Psoas muscle (tissue), 8 donors: ENCODE results near the gene HYAL3. TPM values are rescaled to one million over a fixed set of nuclear protein-coding genes. Genes with fewer than 3 reads are reported as not detected.
A peak's percentile ranks its signal among the peaks of the same experiment; 100 is the strongest.

Source experiments
- ATAC-seq, 4 donors: fragments of 200-7000 bp; cut with Tn5 transposase; one replicate each; pipeline ENCODE4 v1.9.1; 2020; ENCODE audit warnings: moderate library complexity in 3 of 4, mild to moderate bottlenecking in 2 of 4
- DNase-seq, 2 donors: peaks; one replicate each; pipeline ENCODE4 v3.0.0-alpha.2; 2020
- H3K27ac ChIP-seq: fragments of 200-600 bp; one replicate; pipeline ENCODE4 v1.8.0; 2022
- H3K27me3 ChIP-seq, 3 donors: fragments of 200-600 bp in 1 of 3; one replicate each; pipeline versions ENCODE4 v1.6.1 to v1.8.0; 2013 to 2022; ENCODE audit warnings: low read length in 2 of 3, mild to moderate bottlenecking in 2 of 3, moderate library complexity in 1 of 3; ENCODE audit not compliant: insufficient read depth in 3 of 3
- H3K36me3 ChIP-seq, 2 donors: fragments of 200-600 bp in 1 of 2; one replicate each; pipeline versions ENCODE4 v1.6.1 to v1.8.0; 2013 to 2022; ENCODE audit warnings: low read depth in 1 of 2, mild to moderate bottlenecking in 1 of 2, moderate library complexity in 1 of 2; ENCODE audit not compliant: insufficient read depth in 1 of 2
- H3K4me1 ChIP-seq: fragments of 200-600 bp; one replicate; pipeline ENCODE4 v1.8.0; 2022
- H3K4me3 ChIP-seq: fragments of 200-600 bp; one replicate; pipeline ENCODE4 v1.8.0; 2022; ENCODE audit warnings: mild to moderate bottlenecking
- H3K9me3 ChIP-seq: fragments of 200-600 bp; one replicate; pipeline ENCODE4 v1.8.0; 2022
- whole genome bisulfite sequencing, 3 donors: extraction: QIAGEN DNeasy Blood & Tissue Kit; methylation state at CpG; one replicate each; pipeline versions ENCODE4 v1.1.6 to v1.1.7; 2013; 5-methylcytosine and 5-hydroxymethylcytosine counted together
- intact Hi-C, 2 donors: fragments of 100-400 bp; cut with DNase I; formaldehyde crosslinking; loops; one replicate each; pipeline versions ENCODE4 v1.11.0 to v1.14.2; 2022
- polyA plus RNA-seq, 3 donors: library from polyadenylated mRNA; stranded (reverse); fragments of 200-250 nt; gene quantifications; one replicate each; pipeline ENCODE4 v1.2.3, GENCODE V29; 2013
- total RNA-seq, 4 donors: library from RNA; stranded (reverse); fragmentation: NEBNext Ultra II Directional in 2 of 4; extraction: Animal tissue kit (Norgen Biotek cat#: 25700) in 2 of 4; gene quantifications; one replicate each; pipeline versions ENCODE4 v1.2.1 to v1.2.4, GENCODE V29; 2021 to 2023
- TF ChIP-seq, protein P1 (sequence below): fragments of 200-600 bp; IDR thresholded peaks from one replicate; pipeline ENCODE4 v1.8.0; 2022; ENCODE audit warnings: antibody characterized with exemption
- donor health status: healthy with polysubstance abuse.
- donor health status: DM: no; HTN: no; CAD: no; lungs with moderate emphysema.
- donor health status: Bipolar disorder and iron deficiency.
- donor health status: healthy.
- donor health status: DM: yes; HTN: yes; CAD: no.
- donor health status: DM: no; HTN: no; CAD: no.
- donor health status: DM: no; HTN: no; CAD: no.
- donor health status: DM: yes; HTN: yes; CAD: no.

HYAL3 gene
- total and polyA plus RNA-seq, 7 donors: 0.23 to 3.4 (median 0.65) TPM

- TF ChIP-seq, protein P1, sequence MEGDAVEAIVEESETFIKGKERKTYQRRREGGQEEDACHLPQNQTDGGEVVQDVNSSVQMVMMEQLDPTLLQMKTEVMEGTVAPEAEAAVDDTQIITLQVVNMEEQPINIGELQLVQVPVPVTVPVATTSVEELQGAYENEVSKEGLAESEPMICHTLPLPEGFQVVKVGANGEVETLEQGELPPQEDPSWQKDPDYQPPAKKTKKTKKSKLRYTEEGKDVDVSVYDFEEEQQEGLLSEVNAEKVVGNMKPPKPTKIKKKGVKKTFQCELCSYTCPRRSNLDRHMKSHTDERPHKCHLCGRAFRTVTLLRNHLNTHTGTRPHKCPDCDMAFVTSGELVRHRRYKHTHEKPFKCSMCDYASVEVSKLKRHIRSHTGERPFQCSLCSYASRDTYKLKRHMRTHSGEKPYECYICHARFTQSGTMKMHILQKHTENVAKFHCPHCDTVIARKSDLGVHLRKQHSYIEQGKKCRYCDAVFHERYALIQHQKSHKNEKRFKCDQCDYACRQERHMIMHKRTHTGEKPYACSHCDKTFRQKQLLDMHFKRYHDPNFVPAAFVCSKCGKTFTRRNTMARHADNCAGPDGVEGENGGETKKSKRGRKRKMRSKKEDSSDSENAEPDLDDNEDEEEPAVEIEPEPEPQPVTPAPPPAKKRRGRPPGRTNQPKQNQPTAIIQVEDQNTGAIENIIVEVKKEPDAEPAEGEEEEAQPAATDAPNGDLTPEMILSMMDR: no peak
- intact Hi-C loops: no loop called here
- Histone ChIP-seq H3K4me1 (peaks cover 26% of the 10 kb centered on the region), H3K27ac (no peak overlapping the region), H3K27me3 (no peaks in the 10 kb centered on the region), H3K9me3 (no peaks in the 10 kb centered on the region), H3K4me3 (no peak overlapping the region), H3K36me3 (peaks cover 0 to 8% of the 10 kb centered on the region in 2 donors)
- DNase-seq: no peak
- WGBS, 3 donors: 84 to 89% (median 86%) methylated on average over 13 of the region's 13 CpGs
- no peak for ATAC-seq
Measured at GRCh38 chr3:50342813-50343633, 43.8 kb upstream of the HYAL3 start.

DNA sequence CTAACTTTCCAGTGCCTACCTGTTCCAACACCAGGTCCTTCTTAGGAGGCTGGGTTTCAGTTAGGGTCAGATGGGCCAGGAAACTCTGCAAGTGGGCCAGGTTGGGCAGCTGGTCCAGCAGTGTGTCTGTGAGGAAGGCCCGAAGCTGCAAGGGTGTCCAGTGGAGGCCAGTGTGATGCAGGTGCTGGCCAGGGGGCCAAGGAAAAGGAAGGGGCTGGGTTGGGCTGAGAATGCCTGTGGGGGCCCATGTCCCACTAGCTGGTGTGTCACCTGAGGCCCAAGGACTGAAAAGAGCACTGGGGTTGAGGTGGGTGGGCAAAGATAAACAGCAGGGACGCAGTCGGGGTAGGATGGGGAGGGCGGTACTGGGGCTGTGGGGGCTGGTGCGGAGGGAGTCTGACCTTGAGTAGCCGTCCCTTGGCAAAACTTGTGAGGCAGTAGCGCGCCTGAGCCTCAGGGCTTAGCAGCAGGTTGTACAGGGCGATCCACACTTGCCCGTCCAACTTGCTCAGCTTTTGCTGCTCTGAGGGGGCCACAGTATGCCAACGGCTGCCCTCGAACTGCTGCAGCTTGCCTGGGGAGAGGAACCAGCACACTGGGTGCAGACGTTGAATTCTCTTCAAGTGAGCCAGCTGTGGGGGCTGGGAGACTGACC, 42.9 kb upstream of the HYAL3 start:
- TF ChIP-seq, protein P1: no peak
- DNase-seq (no peak), ATAC-seq (no peak)
- peaks cover 26% of the 10 kb centered on the region for H3K4me1 ChIP-seq
- no peak overlapping the region for H3K4me3 ChIP-seq
- no peaks in the 10 kb centered on the region for H3K9me3 ChIP-seq
- H3K27ac ChIP-seq: no peak overlapping the region
- H3K27me3 ChIP-seq: no peaks in the 10 kb centered on the region
- WGBS, 3 donors: 88 to 93% (median 90%) methylated on average over 13 of the region's 13 CpGs
- no peaks in the 10 kb centered on the region for H3K36me3 ChIP-seq
- intact Hi-C loops: no loop called here

- 87 to 94% (median 93%) methylated on average over 8 to 9 of the region's 9 CpGs for WGBS, 3 donors
- intact Hi-C loops: no loop called here
- ATAC-seq: no peak
Measured at GRCh38 chr3:50341537-50341936, 42.3 kb upstream of the HYAL3 start.

GRCh38 chr3:50340448-50341329, 41.5 kb upstream of the HYAL3 start, which contains the start of gene RASSF1:
Gene RASSF1 (minus strand): TSS chr3:50340836. CDS start chr3:50340805, 31 bp downstream.
- peak; percentile 78 to 86 for DNase-seq
- H3K27ac ChIP-seq: peak within 1 kb of the TSS; percentile 95
- intact Hi-C loops: no loop called here
- TF ChIP-seq, protein P1: no peak
- peak in 2 of 4 donors; percentile 3 for ATAC-seq
- no peaks in the 10 kb centered on the region for H3K36me3 ChIP-seq
- WGBS, 3 donors: 11 to 18% (median 12%) methylated on average over 68 to 85 of the region's 85 CpGs
- peaks cover 29% of the 10 kb centered on the region for H3K4me1 ChIP-seq
- H3K4me3 ChIP-seq: peak within 1 kb of the TSS; percentile 93
- H3K9me3 ChIP-seq: no peaks in the 10 kb centered on the region
- H3K27me3 ChIP-seq: no peaks in the 10 kb centered on the region

More at GRCh38 chr3:50341537-50341936, 42.3 kb upstream of the HYAL3 start:
- no peak for DNase-seq
- TF ChIP-seq, protein P1: no peak
- peaks cover 26% of the 10 kb centered on the region for H3K4me1 ChIP-seq
- no peak overlapping the region for H3K27ac ChIP-seq
- no peaks in the 10 kb centered on the region for H3K27me3 ChIP-seq
- H3K36me3 ChIP-seq: no peaks in the 10 kb centered on the region
- H3K9me3 ChIP-seq: no peaks in the 10 kb centered on the region
- peak overlapping the region; percentile 93 for H3K4me3 ChIP-seq
